Activated CD4-positive, alpha-beta memory T cell treated with anti-CD3 and anti-CD28 coated beads, Interleukin-2, amount 10 ng/mL, durations not matched to agents 7 days and 5 days (primary cell): ENCODE measurements around the gene GYS2. TPM values are rescaled to one million over a fixed set of nuclear protein-coding genes. Genes with fewer than 3 reads are reported as not detected.
A peak's percentile ranks its signal among the peaks of the same experiment; 100 is the strongest.

Source experiments
- CTCF ChIA-PET: fragments of 350-600 bp; sonication (Branson Sonifier 250); formaldehyde crosslinking; loops from one replicate; lab custom pipeline; 2021; ENCODE audit warnings: antibody characterized with exemption, inconsistent platforms; lab: Charles Lee
- POLR2A ChIA-PET: fragments of 350-600 bp; sonication (Branson Sonifier 250); formaldehyde crosslinking; loops from one replicate; lab custom pipeline; 2021; ENCODE audit warnings: antibody characterized with exemption; lab: Charles Lee
- DNase-seq: peaks from one replicate; pipeline ENCODE4 v3.0.0-alpha.2; 2020
- H3K27ac Mint-ChIP-seq: one replicate; pipeline ENCODE4 v1.8.0; 2021; ENCODE audit warnings: mild to moderate bottlenecking, mixed read lengths
- H3K27me3 Mint-ChIP-seq: one replicate; pipeline ENCODE4 v1.8.0; 2021; ENCODE audit warnings: mixed read lengths
- H3K36me3 Mint-ChIP-seq: one replicate; pipeline ENCODE4 v1.8.0; 2021; ENCODE audit warnings: low read depth, mixed read lengths
- H3K4me1 Mint-ChIP-seq: one replicate; pipeline ENCODE4 v1.8.0; 2021; ENCODE audit warnings: mixed read lengths
- H3K4me3 Mint-ChIP-seq: one replicate; pipeline ENCODE4 v1.8.0; 2021; ENCODE audit warnings: mild to moderate bottlenecking, mixed read lengths
- H3K9me3 Mint-ChIP-seq: one replicate; pipeline ENCODE4 v1.8.0; 2021; ENCODE audit warnings: mixed read lengths
- total RNA-seq, 2 experiments: library from RNA; stranded (reverse); gene quantifications; one replicate each; pipeline ENCODE4 v1.2.3, GENCODE V29; 2021

The GYS2 gene
- total RNA-seq, 2 experiments from 2014 or later, result not detected

GRCh38 chr12:21634245-21634644, 29.6 kb upstream of the GYS2 start:
- peaks cover 69% of the 10 kb centered on the region for H3K36me3 Mint-ChIP-seq

GRCh38 chr12:21631367-21631766, 26.7 kb upstream of the GYS2 start:
- CTCF ChIA-PET, result no interaction called here
- peaks cover 48% of the 10 kb centered on the region for H3K36me3 Mint-ChIP-seq
- H3K27ac Mint-ChIP-seq, result no peak overlapping the region
- no peak overlapping the region for H3K4me3 Mint-ChIP-seq
- no peaks in the 10 kb centered on the region for H3K9me3 Mint-ChIP-seq
- no peaks in the 10 kb centered on the region for H3K4me1 Mint-ChIP-seq
- H3K27me3 Mint-ChIP-seq, result no peaks in the 10 kb centered on the region
- no peak for DNase-seq
- POLR2A ChIA-PET, result interaction anchor here (1.0 to 1.2 kb wide), 2 partner anchors 11 to 26 kb away, joined by 3 to 5 read pairs; partner anchors contain the start of gene LDHB

More at GRCh38 chr12:21634245-21634644, 29.6 kb upstream of the GYS2 start:
- no peaks in the 10 kb centered on the region for H3K27me3 Mint-ChIP-seq
- POLR2A ChIA-PET, result no interaction called here
- no peak overlapping the region for H3K4me3 Mint-ChIP-seq
- CTCF ChIA-PET, result no interaction called here
- peaks cover 8% of the 10 kb centered on the region for H3K4me1 Mint-ChIP-seq
- H3K9me3 Mint-ChIP-seq, result no peaks in the 10 kb centered on the region
- DNase-seq, result no peak
- H3K27ac Mint-ChIP-seq, result no peak overlapping the region

GRCh38 chr12:21627924-21628323, 23.3 kb upstream of the GYS2 start:
- POLR2A ChIA-PET, result interaction anchor here (1.3 kb wide), 1 partner anchor 127 kb away, joined by 4 read pairs; the partner anchor contains the start of gene RECQL
- peaks cover 28% of the 10 kb centered on the region for H3K36me3 Mint-ChIP-seq
- no peak for DNase-seq
- CTCF ChIA-PET, result no interaction called here
- H3K9me3 Mint-ChIP-seq, result peaks cover 2% of the 10 kb centered on the region
- H3K27ac Mint-ChIP-seq, result no peak overlapping the region
- H3K4me1 Mint-ChIP-seq, result no peaks in the 10 kb centered on the region
- no peaks in the 10 kb centered on the region for H3K27me3 Mint-ChIP-seq
- H3K4me3 Mint-ChIP-seq, result no peak overlapping the region

- Mint-ChIP-seq H3K4me1 (peaks cover 38% of the 10 kb centered on the region), H3K27me3 (no peaks in the 10 kb centered on the region), H3K36me3 (no peaks in the 10 kb centered on the region), H3K4me3 (no peak overlapping the region), H3K27ac (no peak overlapping the region), H3K9me3 (no peaks in the 10 kb centered on the region)
- CTCF ChIA-PET, result interaction anchor here (1.1 kb wide), 1 partner anchor 62 kb away, joined by 5 read pairs; no protein-coding TSS in a partner anchor
- no peak for DNase-seq
- POLR2A ChIA-PET, result interaction anchor here (1.1 to 1.7 kb wide), 2 partner anchors 17 to 41 kb away, joined by 3 to 4 read pairs; no protein-coding TSS in a partner anchor
Measured at GRCh38 chr12:21618566-21618965, 13.9 kb upstream of the GYS2 start.

- no peak for DNase-seq
- H3K4me3 Mint-ChIP-seq, result no peak overlapping the region
- H3K4me1 Mint-ChIP-seq, result peaks cover 43% of the 10 kb centered on the region
- H3K27me3 Mint-ChIP-seq, result no peaks in the 10 kb centered on the region
- peaks cover 2% of the 10 kb centered on the region for H3K36me3 Mint-ChIP-seq
- no peak overlapping the region for H3K27ac Mint-ChIP-seq
- no peaks in the 10 kb centered on the region for H3K9me3 Mint-ChIP-seq
- ChIA-PET POLR2A (interaction anchor here (1.7 kb wide), 1 partner anchor 18 kb away, joined by 4 read pairs; no protein-coding TSS in a partner anchor), CTCF (no interaction called here)
Measured at GRCh38 chr12:21617030-21617429, 12.4 kb upstream of the GYS2 start.

- H3K4me3 Mint-ChIP-seq, result no peak overlapping the region
- H3K9me3 Mint-ChIP-seq, result no peaks in the 10 kb centered on the region
- DNase-seq, result no peak
- H3K36me3 Mint-ChIP-seq, result peaks cover 2% of the 10 kb centered on the region
- CTCF ChIA-PET, result interaction anchor here (0.9 to 1.2 kb wide), 2 partner anchors 70 to 82 kb away, joined by 3 read pairs; no protein-coding TSS in a partner anchor
- POLR2A ChIA-PET, result interaction anchor here (1.1 to 1.6 kb wide), 4 partner anchors 40 to 114 kb away, joined by 3 to 14 read pairs (median 5); partner anchors contain the start of genes GOLT1B, LDHB and RECQL
- no peaks in the 10 kb centered on the region for H3K27me3 Mint-ChIP-seq
- peak overlapping the region; percentile 40 for H3K27ac Mint-ChIP-seq
- H3K4me1 Mint-ChIP-seq, result peaks cover 43% of the 10 kb centered on the region
Measured at GRCh38 chr12:21615431-21615830, 10.8 kb upstream of the GYS2 start.

- H3K36me3 Mint-ChIP-seq, result peaks cover 2% of the 10 kb centered on the region
- no peaks in the 10 kb centered on the region for H3K27me3 Mint-ChIP-seq
- ChIA-PET POLR2A (no interaction called here), CTCF (interaction anchor here (1.1 kb wide), 1 partner anchor 9 kb away, joined by 5 read pairs; the partner anchor contains the start of gene GYS2)
- H3K27ac Mint-ChIP-seq, result peak overlapping the region; percentile 40
- H3K4me3 Mint-ChIP-seq, result no peak overlapping the region
- H3K4me1 Mint-ChIP-seq, result peaks cover 43% of the 10 kb centered on the region
- no peaks in the 10 kb centered on the region for H3K9me3 Mint-ChIP-seq
- DNase-seq, result no peak
Measured at GRCh38 chr12:21614506-21614905, 9.9 kb upstream of the GYS2 start.

GRCh38 chr12:21613931-21614330, 9.3 kb upstream of the GYS2 start:
- Mint-ChIP-seq H3K27me3 (no peaks in the 10 kb centered on the region), H3K4me1 (peaks cover 42% of the 10 kb centered on the region), H3K36me3 (peaks cover 2% of the 10 kb centered on the region), H3K9me3 (no peaks in the 10 kb centered on the region), H3K4me3 (no peak overlapping the region), H3K27ac (no peak overlapping the region)
- POLR2A ChIA-PET, result no interaction called here
- CTCF ChIA-PET, result interaction anchor here (1.1 kb wide), 1 partner anchor 9 kb away, joined by 5 read pairs; the partner anchor contains the start of gene GYS2
- no peak for DNase-seq

GRCh38 chr12:21608196-21608595, 3.5 kb upstream of the GYS2 start:
- CTCF ChIA-PET, result interaction anchor here (3.3 kb wide), 1 partner anchor 72 kb away, joined by 30 read pairs; no protein-coding TSS in a partner anchor
- Mint-ChIP-seq H3K36me3 (peaks cover 2% of the 10 kb centered on the region), H3K9me3 (no peaks in the 10 kb centered on the region), H3K4me1 (peaks cover 3% of the 10 kb centered on the region), H3K27ac (no peak overlapping the region), H3K27me3 (no peaks in the 10 kb centered on the region), H3K4me3 (no peak overlapping the region)
- POLR2A ChIA-PET, result no interaction called here
- DNase-seq, result no peak

- CTCF ChIA-PET, result interaction anchor here (3.3 kb wide), 1 partner anchor 73 kb away, joined by 30 read pairs; no protein-coding TSS in a partner anchor
- POLR2A ChIA-PET, result no interaction called here
- Mint-ChIP-seq H3K27ac (no peak overlapping the region), H3K4me3 (no peak overlapping the region), H3K4me1 (no peaks in the 10 kb centered on the region), H3K36me3 (no peaks in the 10 kb centered on the region), H3K9me3 (no peaks in the 10 kb centered on the region), H3K27me3 (peaks cover 3% of the 10 kb centered on the region)
- no peak for DNase-seq
Measured at GRCh38 chr12:21607701-21608100, 3.1 kb upstream of the GYS2 start.

GRCh38 chr12:21606175-21606574, 1.5 kb upstream of the GYS2 start:
- H3K27me3 Mint-ChIP-seq, result peaks cover 3% of the 10 kb centered on the region
- H3K4me3 Mint-ChIP-seq, result no peak overlapping the region
- H3K27ac Mint-ChIP-seq, result no peak overlapping the region
- ChIA-PET CTCF (interaction anchor here (1.6 kb wide), 2 partner anchors 8 to 74 kb away, joined by 5 to 11 read pairs; no protein-coding TSS in a partner anchor), POLR2A (no interaction called here)
- no peaks in the 10 kb centered on the region for H3K4me1 Mint-ChIP-seq
- no peaks in the 10 kb centered on the region for H3K36me3 Mint-ChIP-seq
- no peak for DNase-seq
- no peaks in the 10 kb centered on the region for H3K9me3 Mint-ChIP-seq

GRCh38 chr12:21602774-21603173, 1.9 kb downstream of the GYS2 start:
- no peak overlapping the region for H3K27ac Mint-ChIP-seq

GRCh38 chr12:21600196-21600595, 4.5 kb downstream of the GYS2 start:
- H3K36me3 Mint-ChIP-seq, result no peaks in the 10 kb centered on the region
- no peaks in the 10 kb centered on the region for H3K4me1 Mint-ChIP-seq
- ChIA-PET POLR2A (no interaction called here), CTCF (no interaction called here)
- no peak for DNase-seq
- H3K27me3 Mint-ChIP-seq, result peaks cover 3% of the 10 kb centered on the region
- H3K9me3 Mint-ChIP-seq, result no peaks in the 10 kb centered on the region
- no peak overlapping the region for H3K27ac Mint-ChIP-seq
- no peak overlapping the region for H3K4me3 Mint-ChIP-seq

More at GRCh38 chr12:21602774-21603173, 1.9 kb downstream of the GYS2 start:
- Mint-ChIP-seq H3K4me1 (no peaks in the 10 kb centered on the region), H3K9me3 (no peaks in the 10 kb centered on the region), H3K4me3 (no peak overlapping the region), H3K27me3 (peaks cover 3% of the 10 kb centered on the region), H3K36me3 (no peaks in the 10 kb centered on the region)
- no peak for DNase-seq
- ChIA-PET POLR2A (no interaction called here), CTCF (no interaction called here)
